ENCODE measurements around the gene ITPR2.
"Not testable (repeated sequence)": the region's sequence is repeated elsewhere in the genome, so short reads cannot be mapped to it uniquely, and the experiment has no call there.

ITPR2 gene

DNA sequence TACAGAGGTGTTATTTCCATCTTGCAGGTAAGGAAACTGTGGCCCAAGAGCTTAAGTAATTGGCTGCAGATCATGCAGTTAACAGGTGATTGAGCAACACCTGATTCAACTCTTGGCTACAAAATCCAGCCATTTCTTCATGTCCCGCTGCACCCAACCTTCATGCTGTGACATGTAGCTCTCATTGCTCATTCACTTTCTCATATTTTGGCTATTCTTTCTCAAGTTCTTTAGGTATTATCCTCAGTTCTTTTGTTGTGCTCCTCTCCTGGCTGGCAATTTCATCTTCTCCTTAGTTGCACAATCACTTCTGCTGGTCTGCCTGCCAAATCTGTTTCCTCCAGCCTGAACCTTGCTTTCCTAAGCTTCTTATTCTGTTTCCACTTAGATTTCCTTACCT lies 336.8 kb downstream of the ITPR2 start:
- DNase-seq, result no peak

DNA sequence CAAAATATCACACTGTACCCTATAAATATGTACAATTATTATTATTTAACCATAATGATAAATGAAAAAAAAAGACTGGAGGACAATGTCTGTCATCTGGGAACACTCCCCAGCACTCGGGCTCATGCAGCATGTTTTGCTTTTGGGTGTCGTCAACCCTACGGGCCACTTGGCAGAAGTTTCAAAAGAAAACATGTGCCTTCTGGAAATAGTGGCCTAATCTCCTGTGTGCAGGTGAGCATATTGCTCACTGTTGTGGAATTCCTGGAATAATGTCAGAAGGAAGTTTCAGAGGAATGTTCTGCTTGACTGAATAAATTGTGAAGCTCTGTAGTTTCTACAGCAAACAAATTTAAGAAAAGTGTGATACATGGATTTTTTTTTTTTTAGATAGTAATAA lies 339.3 kb downstream of the ITPR2 start:
- no peak for DNase-seq

DNA sequence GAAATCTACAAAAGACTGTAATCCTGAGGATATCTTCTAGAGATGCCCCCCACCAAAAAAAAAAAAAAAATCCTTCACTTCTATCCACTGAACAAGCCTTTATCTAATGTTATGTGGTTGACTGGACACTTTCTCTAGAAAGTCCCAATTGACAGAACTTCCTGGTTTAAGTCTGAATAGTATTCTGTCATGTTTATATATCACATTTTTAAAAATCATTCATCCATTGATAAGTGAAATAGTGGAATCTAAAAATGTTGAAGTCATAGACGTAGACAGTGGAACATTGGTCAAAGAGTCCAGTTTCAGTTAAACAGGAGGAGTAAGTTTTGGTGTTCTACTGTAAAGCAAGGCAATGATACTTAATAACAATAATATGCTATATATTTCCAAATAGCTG lies 340.6 kb downstream of the ITPR2 start:
- no peak for DNase-seq

DNA sequence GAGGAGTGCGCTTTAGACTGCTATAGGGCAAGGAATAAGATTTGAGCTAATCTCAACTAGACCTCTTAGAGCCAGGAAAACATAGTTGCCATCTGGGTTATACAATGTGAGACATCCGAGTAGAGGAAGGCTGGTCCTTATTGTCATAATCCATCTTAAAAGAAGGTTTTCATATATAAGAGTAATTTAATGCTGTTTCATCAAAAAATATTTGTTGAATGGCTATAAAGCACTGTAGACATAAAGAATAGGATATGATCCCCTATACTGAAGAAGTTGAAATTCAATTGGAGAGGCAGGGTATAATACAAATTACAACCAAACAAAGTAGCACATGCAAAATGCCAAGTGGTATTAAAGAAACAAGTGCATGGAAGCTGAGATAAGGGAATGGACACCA lies 343.1 kb downstream of the ITPR2 start:
- no peak for DNase-seq

DNA sequence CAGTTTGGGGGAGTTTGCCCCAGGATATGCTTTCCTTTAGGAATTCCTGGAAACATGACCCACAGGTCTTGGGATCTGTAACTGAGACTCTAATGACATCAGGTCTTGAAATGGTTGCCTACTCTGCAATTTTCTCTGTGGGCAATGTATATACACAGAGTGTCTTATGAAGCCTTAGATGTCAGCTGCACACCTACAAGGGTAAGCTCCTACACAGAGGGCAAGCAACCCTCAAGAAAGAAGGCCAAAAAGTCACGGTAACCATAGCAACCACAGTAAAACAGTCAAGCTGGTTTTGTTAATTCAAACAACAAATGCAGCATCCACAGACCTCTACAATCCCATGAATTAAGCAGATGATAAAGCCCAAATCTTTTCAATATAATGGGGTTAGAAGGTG lies 344.6 kb downstream of the ITPR2 start:
- DNase-seq, result no peak

DNA sequence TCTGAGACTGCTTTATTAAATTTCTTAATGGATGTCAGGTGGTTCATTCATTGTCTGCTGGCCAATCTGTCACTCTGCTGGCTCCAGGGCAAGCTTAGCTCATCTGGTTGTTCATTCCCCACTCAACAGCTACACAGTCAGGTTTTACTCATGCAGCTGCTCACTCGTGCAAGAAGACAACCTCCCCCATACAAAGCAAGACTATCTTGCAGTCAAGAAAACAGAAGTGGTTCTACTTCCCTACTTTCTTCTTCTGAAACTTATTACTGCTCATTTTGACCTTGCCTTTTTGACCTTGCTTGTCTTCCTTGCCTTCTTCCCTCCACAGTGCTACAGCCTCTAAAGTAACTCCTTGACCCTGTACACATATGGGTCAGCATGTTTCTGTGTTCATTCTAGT lies 359.7 kb downstream of the ITPR2 start:
- no peak for DNase-seq

DNA sequence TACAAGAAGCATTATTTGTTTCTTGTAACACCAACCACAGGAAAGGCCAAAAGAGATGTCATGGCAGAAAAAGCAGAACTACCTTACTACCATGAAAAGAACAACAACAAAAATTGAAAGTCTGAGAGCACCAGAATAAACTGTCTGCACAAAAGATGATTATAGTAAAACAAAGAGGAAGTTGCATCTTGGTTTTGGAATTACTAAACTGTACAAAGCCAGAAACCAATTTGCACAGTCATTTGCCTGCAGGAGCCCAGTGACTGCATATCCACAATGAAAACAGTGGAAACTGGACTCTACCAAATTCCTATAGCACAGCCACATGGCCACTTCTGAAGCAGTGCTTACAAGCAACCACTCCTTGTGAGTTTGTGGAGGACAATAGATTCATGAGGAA lies 361.4 kb downstream of the ITPR2 start:
- no peak for DNase-seq

DNA sequence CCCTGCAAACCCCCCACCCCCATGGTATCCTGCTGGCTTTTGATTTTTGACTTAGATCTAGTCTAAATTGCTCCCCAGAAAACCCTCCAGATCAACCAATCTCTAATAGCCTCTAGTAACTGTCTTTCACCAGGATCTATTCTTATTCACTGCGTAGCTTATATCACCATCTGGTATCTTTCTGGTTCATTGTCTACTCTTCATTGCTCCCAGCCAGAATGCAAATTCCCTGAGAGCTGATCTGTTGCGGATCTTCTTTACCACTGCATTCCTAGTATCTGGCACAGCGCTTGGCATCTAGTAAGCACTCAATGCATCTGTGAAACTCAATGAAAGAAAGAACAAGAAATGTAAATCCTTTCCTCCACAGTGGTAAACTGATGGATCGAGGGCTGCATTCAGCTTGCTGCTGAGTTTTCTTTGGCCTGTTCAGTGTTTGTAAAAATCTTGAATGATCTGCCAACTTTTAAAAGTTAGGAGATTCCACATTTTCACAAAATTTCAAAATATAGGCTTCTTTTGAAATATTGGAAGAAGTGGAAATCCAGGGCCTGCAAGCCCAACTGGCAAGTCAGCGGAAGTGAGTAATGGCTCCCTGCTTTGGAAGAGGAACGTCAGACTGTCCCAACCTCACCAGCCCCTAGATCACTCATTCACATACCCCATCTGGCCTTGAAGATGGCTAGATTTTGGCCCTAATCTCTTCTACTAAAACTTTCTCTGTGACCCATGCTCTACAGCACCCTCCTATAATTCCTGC lies 363.4 kb downstream of the ITPR2 start:
- DNase-seq, result no peak

DNA sequence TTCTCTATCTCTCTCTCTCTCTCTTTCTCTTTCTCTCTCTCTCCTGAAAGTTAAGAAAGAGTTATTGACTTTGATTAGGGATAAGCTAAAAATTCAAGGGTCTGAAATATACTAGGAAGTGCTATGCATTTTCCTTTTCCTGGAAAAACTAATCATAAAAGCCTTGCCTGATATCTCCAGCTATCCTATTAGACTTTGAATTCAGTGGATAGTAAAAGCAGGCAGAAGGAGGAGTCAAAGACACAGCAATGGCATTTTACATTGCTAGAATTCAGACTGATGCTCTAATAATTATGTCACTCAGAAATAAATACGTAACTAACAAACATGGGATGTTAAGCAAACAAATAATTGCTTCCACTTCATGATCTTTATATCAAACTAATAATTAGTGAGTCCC lies 365.6 kb downstream of the ITPR2 start:
- DNase-seq, result no peak

DNA sequence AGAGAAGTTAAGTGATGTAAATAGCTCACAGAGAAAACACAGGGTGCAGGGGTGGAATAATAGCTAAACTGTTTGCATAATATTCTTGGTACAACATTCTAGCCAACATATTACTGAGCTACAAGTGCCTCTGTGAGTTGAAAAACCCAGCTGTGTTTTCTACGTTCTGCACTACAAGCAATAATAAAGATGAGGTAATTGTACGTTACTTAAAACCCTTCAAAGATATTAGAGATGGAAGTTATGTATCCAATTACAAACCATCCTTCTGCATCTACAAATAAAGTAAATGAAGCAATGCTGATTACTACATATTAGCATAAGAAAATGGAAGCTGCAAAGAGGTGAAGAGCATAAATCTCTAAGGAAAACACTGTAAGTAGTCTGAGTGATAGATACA lies 366.3 kb downstream of the ITPR2 start:
- no peak for DNase-seq

DNA sequence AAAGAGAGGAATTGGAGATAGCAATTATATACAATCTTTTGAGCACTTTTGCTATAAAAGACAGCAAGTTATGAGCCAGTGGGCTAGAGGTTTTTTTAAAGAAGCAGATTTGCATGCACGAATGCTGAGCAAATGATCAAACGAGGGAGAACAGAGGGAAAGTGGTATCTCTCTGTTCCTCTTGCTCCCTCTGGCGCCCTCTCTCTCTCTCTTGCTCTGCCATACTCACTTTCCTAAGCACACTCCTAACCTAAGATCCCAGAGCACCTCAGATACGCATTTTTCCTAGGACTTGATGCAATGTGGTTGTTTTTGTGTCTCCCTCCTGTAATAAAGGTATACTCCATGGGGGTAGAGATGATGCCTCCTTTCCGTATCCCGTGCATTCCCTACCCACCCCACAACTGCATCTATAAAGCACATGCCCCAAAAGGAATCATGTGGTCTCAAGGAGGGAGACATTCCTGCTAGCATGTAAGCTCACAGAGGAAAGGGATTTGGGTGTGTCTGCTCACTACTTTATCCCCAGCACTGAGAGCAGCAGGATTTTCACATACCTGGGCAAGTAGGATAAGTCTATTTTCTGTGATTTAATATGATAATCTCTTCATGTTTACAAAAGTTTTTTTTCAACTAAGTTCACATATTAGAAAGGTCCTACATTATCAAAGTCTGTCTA lies 367.4 kb downstream of the ITPR2 start:
- DNase-seq, result no peak

DNA sequence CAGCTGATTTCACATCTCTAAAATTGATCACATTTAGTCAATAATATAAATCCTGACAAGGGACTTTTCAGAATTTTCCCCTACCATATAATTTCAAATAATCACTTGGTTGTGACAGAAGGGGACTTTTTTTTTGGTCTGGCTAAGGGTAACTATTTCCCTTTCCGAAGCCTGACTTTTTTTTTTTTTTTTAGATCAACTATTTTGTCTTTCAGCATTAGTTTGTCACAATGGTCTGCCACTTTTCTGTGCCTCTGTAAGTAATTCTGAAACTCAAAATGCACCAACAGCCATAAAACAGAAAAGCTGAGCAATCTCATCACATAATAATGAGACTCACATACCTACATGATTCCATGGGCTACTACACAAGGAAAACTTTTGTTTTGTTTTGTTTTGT lies 371.2 kb downstream of the ITPR2 start:
- DNase-seq, result no peak

DNA sequence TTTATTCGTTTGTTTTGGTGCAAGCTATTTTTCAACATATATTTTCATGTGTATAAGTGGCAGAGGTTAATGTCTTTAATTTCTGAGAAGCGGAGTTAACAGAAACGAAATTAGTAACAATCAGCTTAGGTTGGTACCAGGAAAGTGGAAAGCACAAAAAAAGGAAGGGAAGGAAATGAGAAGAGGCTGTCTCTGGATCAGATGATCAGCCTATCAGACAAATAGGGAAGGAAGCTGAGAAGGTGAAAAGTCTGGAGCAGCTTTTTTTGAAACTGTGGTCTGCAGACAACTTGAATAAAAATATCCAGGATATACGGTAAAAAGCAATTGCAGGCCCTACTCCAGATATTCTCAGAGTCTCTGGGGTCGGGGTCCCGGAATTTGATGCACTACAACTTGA lies 372.6 kb downstream of the ITPR2 start:
- no peak for DNase-seq

DNA sequence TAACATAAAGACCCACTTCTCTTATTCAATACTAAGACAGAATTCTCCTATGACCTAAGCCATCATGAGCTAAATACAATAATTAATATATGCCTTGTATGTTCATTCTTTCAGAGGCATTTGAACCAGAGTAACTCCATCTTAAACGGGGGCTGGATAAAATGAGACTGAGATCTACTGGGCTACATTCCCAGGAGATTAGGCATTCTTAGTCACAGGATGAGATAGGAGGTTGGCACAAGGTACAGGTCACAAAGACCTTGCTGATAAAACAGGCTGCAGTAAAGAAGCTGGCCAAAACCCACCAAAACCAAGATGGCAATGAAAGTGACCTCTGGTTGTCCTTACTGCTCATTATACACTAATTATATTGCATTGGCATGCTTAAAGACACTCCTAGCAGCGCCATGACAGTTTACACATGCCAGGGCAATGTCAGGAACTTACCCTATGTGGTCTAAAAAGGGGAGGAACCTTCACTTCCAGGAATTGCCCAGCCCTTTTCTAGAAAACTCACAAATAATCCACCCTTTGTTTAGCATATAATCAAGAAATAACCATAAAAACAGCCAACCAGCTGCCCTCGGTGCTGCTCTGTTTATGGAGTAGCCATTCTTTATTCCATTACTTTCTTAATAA lies 376.9 kb downstream of the ITPR2 start:
- no peak for DNase-seq

DNA sequence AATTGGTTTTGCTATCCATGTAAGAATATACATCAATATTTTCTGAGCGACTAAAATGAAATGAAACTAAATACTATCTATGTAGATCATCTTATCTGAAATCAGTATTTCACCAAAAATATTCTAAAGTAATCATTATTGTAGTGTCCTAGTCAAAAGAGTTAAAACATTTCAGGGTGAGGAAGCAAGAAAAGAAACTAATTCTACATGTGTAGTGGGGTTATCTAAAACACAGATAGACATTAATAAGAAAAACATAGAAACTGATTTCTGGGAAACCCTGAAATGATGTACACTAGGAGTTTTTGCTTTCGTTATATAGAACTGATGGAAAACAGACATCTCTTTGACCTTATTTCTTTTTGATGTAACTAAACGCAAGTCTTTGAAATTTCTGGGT lies 379.7 kb downstream of the ITPR2 start:
- no peak for DNase-seq

DNA sequence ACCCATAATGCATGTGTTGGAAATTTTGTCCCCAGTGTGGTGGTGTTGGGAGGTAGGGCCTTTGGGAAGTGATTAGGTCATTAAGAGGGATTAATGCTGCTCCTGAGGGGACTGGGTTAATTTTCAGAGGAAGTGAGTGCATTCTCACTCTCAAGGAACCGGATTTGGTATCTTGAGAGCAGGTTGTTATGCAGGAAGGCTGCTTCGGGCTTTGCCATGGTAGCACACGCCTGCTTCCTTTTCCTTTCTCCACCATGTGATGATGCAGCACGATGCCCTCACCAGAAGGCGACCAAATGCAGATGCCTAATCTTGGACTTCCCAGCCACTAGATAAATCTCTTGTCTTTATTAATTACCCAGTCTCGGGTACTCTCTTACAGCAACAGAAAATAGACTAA lies 380.5 kb downstream of the ITPR2 start:
- no peak for DNase-seq

DNA sequence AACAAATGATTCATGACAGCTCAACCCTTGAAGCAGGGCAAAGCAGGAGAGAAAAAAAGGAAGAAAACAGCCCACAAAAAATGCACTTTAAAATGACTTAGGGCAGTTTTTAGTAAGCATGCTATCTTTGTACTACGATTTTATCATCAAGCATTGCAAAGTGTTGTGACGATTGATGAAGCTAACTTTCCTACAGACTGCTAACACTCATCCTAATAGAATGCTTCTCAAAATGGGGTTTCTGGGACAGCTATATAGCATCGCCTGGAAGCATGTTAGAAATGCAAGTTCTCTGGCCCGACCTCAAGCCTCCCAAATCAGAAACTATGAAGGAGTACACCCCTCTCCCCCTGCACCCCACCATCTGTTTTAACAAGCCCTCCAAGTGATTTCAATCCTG lies 381.2 kb downstream of the ITPR2 start:
- DNase-seq, result no peak

DNA sequence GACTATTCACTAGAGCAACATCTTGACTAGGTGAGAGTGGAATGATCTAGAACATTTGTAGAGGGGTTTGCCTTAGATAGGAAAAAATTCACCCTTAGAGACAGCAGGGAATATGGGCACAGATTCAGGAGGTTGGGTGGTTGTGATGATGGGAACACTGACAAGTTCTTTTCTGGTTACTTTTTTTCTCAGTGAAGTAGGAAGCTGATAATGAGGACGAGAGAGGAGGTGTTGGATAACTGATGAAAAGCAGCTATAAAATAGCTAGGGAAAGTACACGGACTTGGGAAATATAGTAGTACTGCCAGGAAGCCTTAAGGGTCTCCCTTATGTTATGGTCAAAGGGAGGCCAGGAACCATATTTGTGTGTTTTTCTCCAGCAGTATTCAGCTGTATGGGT lies 387.1 kb downstream of the ITPR2 start:
- DNase-seq, result no peak

DNA sequence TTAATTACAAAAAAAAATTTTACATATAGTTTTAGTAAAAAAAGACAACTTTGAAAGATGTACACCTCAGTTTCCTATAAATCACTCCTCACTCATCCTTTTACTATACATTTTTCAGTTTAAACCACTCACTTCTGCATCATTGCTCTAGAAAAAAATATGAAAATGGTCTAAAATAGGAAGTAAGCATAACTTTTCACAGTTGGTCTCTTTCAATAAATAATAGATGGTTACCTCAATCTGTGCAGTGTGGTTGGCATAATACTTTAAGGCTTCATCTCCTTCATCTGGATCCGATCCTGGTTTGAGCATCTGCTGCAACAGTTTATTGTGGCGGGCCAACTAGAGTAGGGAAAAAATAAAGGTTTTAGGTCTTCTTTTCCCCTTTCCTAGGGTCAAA lies 389.7 kb downstream of the ITPR2 start:
- no peak for DNase-seq

DNA sequence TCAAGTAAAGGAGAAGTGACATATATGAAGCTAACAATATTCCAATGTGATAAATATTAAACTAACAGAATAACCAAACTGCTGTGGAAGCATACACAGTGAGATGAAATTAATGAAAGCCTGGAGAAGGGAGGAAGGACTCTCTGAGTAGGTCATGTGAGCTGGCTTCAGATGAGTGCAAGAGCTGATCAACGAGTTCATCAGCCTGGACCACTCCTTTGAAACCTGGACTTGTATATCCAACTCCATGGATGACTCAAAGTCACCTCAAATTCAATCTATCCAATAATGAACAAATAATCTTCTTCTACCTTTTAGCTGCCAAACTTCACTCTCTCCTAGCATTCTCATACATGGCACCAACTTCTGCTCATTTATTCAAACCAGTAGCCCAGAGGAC lies 391.6 kb downstream of the ITPR2 start:
- no peak for DNase-seq

DNA sequence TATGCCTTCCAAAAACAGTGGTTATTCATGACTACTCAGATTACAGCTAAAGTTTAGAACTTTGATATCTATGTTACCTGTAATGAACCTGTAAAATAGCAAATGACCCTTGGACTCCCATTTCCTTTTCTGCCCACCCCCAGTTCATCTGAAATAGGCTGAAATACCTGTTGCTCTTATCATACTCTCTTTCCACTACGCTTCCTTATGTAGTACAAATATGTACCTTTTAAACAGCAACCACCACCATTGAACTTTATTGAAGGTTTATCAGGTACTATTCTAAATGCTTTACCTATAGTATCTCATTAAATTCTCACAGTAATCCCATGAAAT lies 398.0 kb downstream of the ITPR2 start:
- no peak for DNase-seq

DNA sequence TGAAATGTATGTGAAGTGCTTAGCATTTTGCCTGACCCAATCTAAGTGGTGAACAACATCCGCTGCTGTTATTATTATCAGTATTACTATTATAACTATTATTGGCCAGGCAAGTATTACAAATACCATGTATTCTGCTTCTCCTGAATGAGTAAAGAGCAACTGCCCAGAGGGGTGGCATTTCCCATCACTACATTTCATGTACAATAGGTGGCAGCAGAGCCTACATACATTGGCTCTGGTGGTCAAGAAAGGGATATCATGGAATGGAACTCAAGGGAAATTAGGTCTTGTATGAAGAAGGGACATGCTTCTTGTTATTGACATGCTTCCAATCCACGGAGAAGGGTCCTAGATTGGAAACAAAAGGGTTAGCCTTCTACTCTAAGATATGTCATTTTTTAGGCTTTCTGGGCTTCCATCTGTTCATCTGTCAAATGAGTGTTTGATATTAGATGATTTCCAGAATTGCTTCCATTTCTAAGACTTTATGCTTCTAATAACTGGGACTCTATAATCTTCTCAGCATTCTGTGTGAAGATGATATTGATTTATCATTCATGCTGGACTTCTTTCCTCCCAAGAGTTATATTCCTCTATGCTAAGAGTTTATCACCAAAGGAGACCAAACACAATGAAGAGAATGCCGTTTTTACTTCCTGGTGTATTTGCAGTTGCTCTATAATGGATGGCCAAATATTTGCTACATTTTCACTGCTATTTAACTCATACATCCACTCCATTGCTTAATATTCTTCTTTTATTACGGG lies 398.5 kb downstream of the ITPR2 start:
- DNase-seq, result peak; percentile 13

DNA sequence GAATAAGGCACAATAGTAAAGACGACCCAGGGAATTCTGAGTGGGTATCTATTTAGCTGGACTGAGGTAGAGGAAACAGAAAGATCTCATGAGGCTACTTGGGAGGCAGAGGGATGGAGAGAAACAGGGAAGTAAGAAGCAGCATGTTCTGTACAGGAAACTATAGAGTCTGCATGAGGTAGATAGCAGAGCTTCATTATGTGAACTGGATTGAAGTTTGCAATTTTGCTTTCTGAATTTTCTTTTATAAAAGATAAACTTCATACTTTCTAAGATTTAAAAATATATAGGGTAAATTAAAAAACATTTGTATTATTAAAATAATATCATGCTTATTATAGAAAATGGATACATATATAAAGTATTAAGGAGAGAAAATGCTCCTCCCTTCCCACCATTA lies 399.3 kb downstream of the ITPR2 start:
- DNase-seq, result not testable (repeated sequence)

DNA sequence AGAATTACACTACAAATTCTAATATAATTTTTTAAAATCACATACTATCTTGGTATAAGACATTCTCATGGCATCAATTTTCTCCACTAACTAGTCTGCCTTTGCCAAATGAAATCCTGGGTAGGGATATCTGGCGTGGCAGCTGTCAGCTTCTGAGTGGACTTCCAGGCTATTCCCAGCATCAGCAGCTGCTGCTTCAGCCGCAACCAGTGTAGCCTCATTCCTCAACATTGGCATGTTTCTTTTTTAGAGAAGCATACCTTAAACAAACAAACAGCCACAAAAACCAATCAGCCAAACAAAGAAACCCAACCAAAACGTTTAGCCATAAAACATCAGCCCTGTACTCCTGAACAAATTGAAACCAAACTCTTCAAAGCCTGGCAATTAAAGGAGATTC lies 401.8 kb downstream of the ITPR2 start:
- no peak for DNase-seq
